IMR-90 (cell line): ENCODE results near the gene CGB5. TPM values are rescaled to one million over a fixed set of nuclear protein-coding genes. Genes with fewer than 3 reads are reported as not detected.
A peak's percentile ranks its signal among the peaks of the same experiment; 100 is the strongest.

Experiments used
- ATAC-seq: fragments of 200-7000 bp; cut with Tn5 transposase; 2 replicates; pipeline ENCODE4 v1.9.1; 2020; ENCODE audit warnings: low read depth, mild to moderate bottlenecking, moderate library complexity
- BruUV-seq: library from RNA; stranded (reverse); fragments of 400-500 nt; replicated peaks from 2 replicates; lab custom pipeline; 2021; lab: Mats Ljungman, UMichigan
- CTCF ChIA-PET: fragments of 300-600 bp; formaldehyde crosslinking; extraction: SDS; loops from one replicate; lab custom pipeline; 2021; ENCODE audit warnings: antibody characterized with exemption; lab: Yijun Ruan, JAX
- POLR2A ChIA-PET: fragments of 300-600 bp; sonication (Branson Sonifier 250); formaldehyde crosslinking; loops from one replicate; lab custom pipeline; 2022; ENCODE audit warnings: antibody characterized with exemption; ENCODE audit not compliant: unreplicated experiment; lab: Charles Lee
- DNase-seq: peaks from one replicate; pipeline ENCODE4 v3.0.0; 2013
- H2AFZ ChIP-seq: replicated peaks from 2 replicates; pipeline ENCODE3; 2013; ENCODE audit warnings: low read length, mild to moderate bottlenecking; ENCODE audit not compliant: poor library complexity
- H2AK5ac ChIP-seq: 2 replicates; pipeline ENCODE4 v1.6.1; 2013; ENCODE audit warnings: low read depth, low read length, inconsistent platforms
- H2AK9ac ChIP-seq: replicated peaks from 2 replicates; pipeline ENCODE3; 2013; ENCODE audit warnings: mild to moderate bottlenecking, low read depth, low read length, moderate library complexity; ENCODE audit not compliant: poor library complexity
- H2BK120ac ChIP-seq: 2 replicates; pipeline ENCODE4 v1.6.1; 2013; ENCODE audit warnings: low read depth, low read length, inconsistent platforms
- H2BK15ac ChIP-seq: 3 replicates; pipeline ENCODE4 v1.6.1; 2013; ENCODE audit warnings: low read depth, low read length, inconsistent platforms
- H2BK20ac ChIP-seq: 2 replicates; pipeline ENCODE4 v1.6.1; 2013; ENCODE audit warnings: low read depth, mild to moderate bottlenecking, inconsistent platforms, low read length, moderate library complexity
- H2BK5ac ChIP-seq: 2 replicates; pipeline ENCODE4 v1.6.1; 2013; ENCODE audit warnings: mild to moderate bottlenecking, low read depth, low read length, inconsistent platforms; ENCODE audit not compliant: poor library complexity, severe bottlenecking
- H3K14ac ChIP-seq: replicated peaks from 2 replicates; pipeline ENCODE4 v1.6.1; 2013; ENCODE audit warnings: low read depth, low read length, inconsistent platforms
- H3K18ac ChIP-seq: 2 replicates; pipeline ENCODE4 v1.6.1; 2013; ENCODE audit warnings: low read depth, low read length, control low read depth
- H3K23ac ChIP-seq: 2 replicates; pipeline ENCODE4 v1.6.1; 2013; ENCODE audit warnings: low read depth, low read length, inconsistent platforms
- H3K27ac ChIP-seq: 2 replicates; pipeline ENCODE4 v1.5.1; 2013; ENCODE audit warnings: mild to moderate bottlenecking, control low read depth, low read length; ENCODE audit not compliant: insufficient read depth
- H3K27me3 ChIP-seq: 2 replicates; pipeline ENCODE4 v1.6.1; 2013; ENCODE audit warnings: low read length; ENCODE audit not compliant: control insufficient read depth, insufficient read depth
- H3K36me3 ChIP-seq: 2 replicates; pipeline ENCODE4 v1.6.1; 2013; ENCODE audit warnings: low read length, mixed read lengths; ENCODE audit not compliant: control insufficient read depth, insufficient read depth
- H3K4ac ChIP-seq: 2 replicates; pipeline ENCODE4 v1.6.1; 2013; ENCODE audit warnings: low read depth, low read length, inconsistent platforms
- H3K4me1 ChIP-seq: 2 replicates; pipeline ENCODE4 v1.6.1; 2013; ENCODE audit warnings: low read length, mixed read lengths; ENCODE audit not compliant: control insufficient read depth, insufficient read depth
- H3K4me2 ChIP-seq: 2 replicates; pipeline ENCODE4 v1.6.1; 2013; ENCODE audit warnings: low read depth, mild to moderate bottlenecking, control low read depth, low read length, moderate library complexity
- H3K4me3 ChIP-seq: 2 replicates; pipeline ENCODE4 v1.5.1; 2013; ENCODE audit warnings: low read depth, mild to moderate bottlenecking, control low read depth, low read length, moderate library complexity; ENCODE audit not compliant: insufficient read depth
- H3K56ac ChIP-seq: 2 replicates; pipeline ENCODE4 v1.6.1; 2013; ENCODE audit warnings: low read length, inconsistent platforms; ENCODE audit not compliant: insufficient read depth; ENCODE audit errors: extremely low read depth
- H3K79me1 ChIP-seq, 2 experiments: 2 replicates each; pipeline ENCODE4 v1.6.1; 2013; ENCODE audit warnings: low read length in 2 of 2, inconsistent platforms in 1 of 2, low read depth in 1 of 2
- H3K9ac ChIP-seq: 2 replicates; pipeline ENCODE4 v1.6.1; 2013; ENCODE audit warnings: low read depth, low read length, control low read depth
- H3K9me1 ChIP-seq: 2 replicates; pipeline ENCODE4 v1.6.1; 2013; ENCODE audit warnings: low read length, inconsistent platforms; ENCODE audit not compliant: insufficient read depth
- H3K9me3 ChIP-seq: 2 replicates; pipeline ENCODE4 v1.6.1; 2013; ENCODE audit warnings: low read length; ENCODE audit not compliant: control insufficient read depth, insufficient read depth
- H4K20me1 ChIP-seq: 2 replicates; pipeline ENCODE4 v1.6.1; 2013; ENCODE audit warnings: low read length, inconsistent platforms; ENCODE audit not compliant: insufficient read depth
- H4K5ac ChIP-seq: 2 replicates; pipeline ENCODE4 v1.6.1; 2013; ENCODE audit warnings: mild to moderate bottlenecking, low read depth, low read length, control low read depth
- H4K8ac ChIP-seq, 2 experiments: 2 replicates each; pipeline ENCODE4 v1.6.1; 2013; ENCODE audit warnings: low read depth in 2 of 2, low read length in 2 of 2, control low read depth in 1 of 2, inconsistent platforms in 1 of 2
- H4K91ac ChIP-seq: 2 replicates; pipeline ENCODE4 v1.6.1; 2013; ENCODE audit warnings: low read depth, low read length, inconsistent platforms; ENCODE audit not compliant: insufficient read depth
- BHLHE40 ChIP-seq: fragments of 150-350 bp; IDR thresholded peaks from 2 replicates; pipeline ENCODE4 v1.6.1; 2016; ENCODE audit warnings: mild to moderate bottlenecking, low read depth, low read length
- CEBPB ChIP-seq: IDR thresholded peaks from 2 replicates; pipeline ENCODE4 v1.6.1; 2012; ENCODE audit warnings: low read depth, low read length, improper control_type of control experiment
- CHD1 ChIP-seq: IDR thresholded peaks from 2 replicates; pipeline ENCODE4 v1.6.1; 2012; ENCODE audit warnings: low read depth, low read length, improper control_type of control experiment
- CTCF ChIP-seq: conservative IDR thresholded peaks from 2 replicates; pipeline ENCODE4 v1.5.1; 2012; ENCODE audit warnings: mild to moderate bottlenecking, low read depth, low read length, improper control_type of control experiment
- ELK1 ChIP-seq: fragments of 150-350 bp; IDR thresholded peaks from 2 replicates; pipeline ENCODE4 v1.6.1; 2016; ENCODE audit warnings: low read depth, mild to moderate bottlenecking, low read length, moderate library complexity, borderline replicate concordance
- FOS ChIP-seq: fragments of 150-350 bp; IDR thresholded peaks from 2 replicates; pipeline ENCODE4 v1.6.1; 2016; ENCODE audit warnings: low read depth, low read length
- MAFK ChIP-seq: IDR thresholded peaks from 2 replicates; pipeline ENCODE4 v1.6.1; 2012; ENCODE audit warnings: low read depth, low read length, improper control_type of control experiment
- MAZ ChIP-seq: IDR thresholded peaks from 2 replicates; pipeline ENCODE4 v1.6.1; 2012; ENCODE audit warnings: low read depth, mild to moderate bottlenecking, low read length, improper control_type of control experiment, moderate library complexity, borderline replicate concordance
- MXI1 ChIP-seq: IDR thresholded peaks from 2 replicates; pipeline ENCODE4 v1.6.1; 2012; ENCODE audit warnings: low read depth, mild to moderate bottlenecking, low read length, moderate library complexity, borderline replicate concordance
- NFE2L2 ChIP-seq: fragments of 150-350 bp; IDR thresholded peaks from 2 replicates; pipeline ENCODE4 v1.6.1; 2016; ENCODE audit warnings: low read depth, mild to moderate bottlenecking, low read length
- POLR2A ChIP-seq: IDR thresholded peaks from 2 replicates; pipeline ENCODE4 v1.6.1; 2012; ENCODE audit warnings: mild to moderate bottlenecking, low read depth, low read length
- RAD21 ChIP-seq: IDR thresholded peaks from 2 replicates; pipeline ENCODE4 v1.6.1; 2012; ENCODE audit warnings: low read length, improper control_type of control experiment
- RCOR1 ChIP-seq: IDR thresholded peaks from 2 replicates; pipeline ENCODE4 v1.6.1; 2012; ENCODE audit warnings: mild to moderate bottlenecking, low read length, improper control_type of control experiment; ENCODE audit not compliant: insufficient replicate concordance
- RFX5 ChIP-seq: IDR thresholded peaks from 2 replicates; pipeline ENCODE4 v1.8.0; 2012; ENCODE audit warnings: low read depth, mild to moderate bottlenecking, low read length, moderate library complexity
- SMC3 ChIP-seq: fragments of 150-350 bp; IDR thresholded peaks from 2 replicates; pipeline ENCODE4 v1.6.1; 2016; ENCODE audit warnings: low read depth, mild to moderate bottlenecking, antibody characterized with exemption, low read length, moderate library complexity
- USF2 ChIP-seq: fragments of 150-350 bp; IDR thresholded peaks from 2 replicates; pipeline ENCODE4 v1.6.1; 2017; ENCODE audit warnings: mild to moderate bottlenecking, antibody characterized with exemption, low read length, low read depth
- WGBS, 2 experiments: methylation state at CpG; one replicate each; pipeline versions ENCODE4 v1.1.5 to v1.1.7; 2013; ENCODE audit warnings: missing lambda C conversion rate in 2 of 2; ENCODE audit not compliant: insufficient read length in 1 of 2; ENCODE audit errors: extremely low coverage in 2 of 2; 5-methylcytosine and 5-hydroxymethylcytosine counted together
- dilution Hi-C: fragments of 300-500 bp; cut with HindIII; formaldehyde crosslinking; loops from one replicate; pipeline ENCODE4 v1.14.3; 2018; ENCODE audit warnings: low sequenced_read_pairs; ENCODE audit not compliant: unreplicated experiment
- in situ Hi-C: fragments of 300-500 bp; cut with MboI; formaldehyde crosslinking; loops from 3 replicates; pipeline ENCODE4 v1.14.3; 2019; ENCODE audit warnings: low sequenced_read_pairs, inconsistent platforms, mixed read lengths
- intact Hi-C: fragments of 100-400 bp; cut with micrococcal nuclease; formaldehyde crosslinking; loops from 2 replicates; pipeline ENCODE4 v1.10.0; 2022
- polyA plus RNA-seq, 3 experiments: library from polyadenylated mRNA; depleted of rRNA; stranded (reverse); fragments of >200 nt; gene quantifications; 2 replicates each; pipeline ENCODE4 v1.2.3, GENCODE V29; 2012; ENCODE audit warnings: low replicate concordance in 1 of 3
- total RNA-seq: library from RNA; depleted of rRNA; stranded (reverse); fragments of >200 nt; gene quantifications from 2 replicates; pipeline ENCODE4 v1.2.3, GENCODE V29; 2012

CGB5 gene
- total and polyA plus RNA-seq, 2 of the 4 experiments (the other 2 are of a cell fraction) = not detected

- Histone ChIP-seq H3K27me3 (peaks cover 2% of the 10 kb centered on the region; the same call in 1 of the 2 replicates), H4K5ac (no peak overlapping the region), H2BK15ac (no peak overlapping the region), H2BK5ac (no peak overlapping the region), H4K8ac (no peak overlapping the region), H3K36me3 (no peaks in the 10 kb centered on the region), H3K9me3 (no peaks in the 10 kb centered on the region), H3K4me1 (peaks cover 9% of the 10 kb centered on the region; the same call in 1 of the 2 replicates), H3K27ac (no peak overlapping the region), H3K23ac (no peak overlapping the region), H3K4me2 (no peak overlapping the region), H3K4me3 (no peak overlapping the region), H2AFZ (no peak overlapping the region), H3K18ac (no peak overlapping the region), H3K9me1 (0 out of 2 replicates have a peak, but pooled peaks cover 3% of the 10 kb centered on the region), H2BK120ac (no peak overlapping the region), H2BK20ac (no peak overlapping the region), H3K79me1 (no peaks in the 10 kb centered on the region; a peak in 1 of 4 replicates), H3K14ac (no peak overlapping the region), H4K91ac (no peak overlapping the region), H3K9ac (no peak overlapping the region), H2AK5ac (no peak overlapping the region), H4K20me1 (no peaks in the 10 kb centered on the region), H2AK9ac (peak overlapping the region; percentile 50), H3K56ac (no peak overlapping the region), H3K4ac (no peak overlapping the region)
- ChIA-PET POLR2A (no interaction called here), CTCF (no interaction called here)
- intact Hi-C loops = no loop called here
- TF ChIP-seq CTCF (no peak), BHLHE40 (no peak), FOS (no peak), SMC3 (no peak), POLR2A (no peak), MXI1 (no peak), CEBPB (no peak), CHD1 (no peak), NFE2L2 (no peak), RAD21 (no peak), MAFK (no peak), MAZ (no peak), ELK1 (no peak), RCOR1 (no peak), USF2 (no peak), RFX5 (no peak)
- 90% methylated on average over 2 of the region's 9 CpGs; no CpG with 5 or more reads in 1 of the 2 experiments for WGBS, 2 experiments
- dilution Hi-C loops = no loop called here
- no TSS peak for BruUV-seq
- ATAC-seq = no peak
- in situ Hi-C loops = no loop called here
- no peak for DNase-seq
Observed at GRCh38 chr19:49022116-49022515, 21.5 kb upstream of the CGB5 start.
